Measurements from ENCODE around the gene ERG.
A peak's percentile ranks its signal among the peaks of the same experiment; 100 is the strongest.

ERG gene

GRCh38 chr21:38443110-38443509 lies 55.2 kb downstream of the ERG start:
- no peak for DNase-seq (ENCODE audit: low read depth)
- no peak overlapping the region for H3K4me3 ChIP-seq (ENCODE audit: low read depth, low read length)
- TF ChIP-seq CTCF (IDR thresholded peaks at IDR 0.05; ENCODE audit: low read depth, low read length) (no peak), MYC (IDR thresholded peaks at IDR 0.05; ENCODE audit: low read depth, low read length) (no peak)

- H3K4me3 ChIP-seq (ENCODE audit: low read depth, low read length), result no peak overlapping the region
- TF ChIP-seq POLR2A (IDR thresholded peaks at IDR 0.05; ENCODE audit: extremely low read depth, insufficient read length) (no peak), MAX (IDR thresholded peaks at IDR 0.05; ENCODE audit: low read depth, low read length) (no peak), MYC (IDR thresholded peaks at IDR 0.05; ENCODE audit: low read depth, low read length) (no peak)
- no peak for DNase-seq (ENCODE audit: low read depth)
These were observed 57.1 kb downstream of the ERG start for GRCh38 chr21:38441153-38441552.

- no peak overlapping the region for H3K4me3 ChIP-seq (ENCODE audit: low read depth, low read length)
- DNase-seq (ENCODE audit: low read depth), result peak; percentile 76
- TF ChIP-seq CTCF (IDR thresholded peaks at IDR 0.05; ENCODE audit: low read depth, low read length) (no peak), MAX (IDR thresholded peaks at IDR 0.05; ENCODE audit: low read depth, low read length) (no peak), MYC (IDR thresholded peaks at IDR 0.05; ENCODE audit: low read depth, low read length) (no peak), POLR2A (IDR thresholded peaks at IDR 0.05; ENCODE audit: extremely low read depth, insufficient read length) (no peak)
These were observed 57.5 kb downstream of the ERG start for GRCh38 chr21:38440746-38441145.

GRCh38 chr21:38439957-38440356 lies 58.3 kb downstream of the ERG start:
- H3K4me3 ChIP-seq (ENCODE audit: low read depth, low read length), result no peak overlapping the region
- TF ChIP-seq POLR2A (IDR thresholded peaks at IDR 0.05; ENCODE audit: extremely low read depth, insufficient read length) (no peak), MAX (IDR thresholded peaks at IDR 0.05; ENCODE audit: low read depth, low read length) (no peak; the same call in 1 of the 2 replicates), CTCF (IDR thresholded peaks at IDR 0.05; ENCODE audit: low read depth, low read length) (no peak), MYC (IDR thresholded peaks at IDR 0.05; ENCODE audit: low read depth, low read length) (no peak)
- peak; percentile 79 for DNase-seq (ENCODE audit: low read depth)

- TF ChIP-seq CTCF (IDR thresholded peaks at IDR 0.05; ENCODE audit: low read depth, low read length), result no peak
- no peak for TF ChIP-seq MYC (IDR thresholded peaks at IDR 0.05; ENCODE audit: low read depth, low read length)
- TF ChIP-seq POLR2A (IDR thresholded peaks at IDR 0.05; ENCODE audit: extremely low read depth, insufficient read length), result no peak
- no peak for TF ChIP-seq MAX (IDR thresholded peaks at IDR 0.05; ENCODE audit: low read depth, low read length)
- H3K4me3 ChIP-seq (ENCODE audit: low read depth, low read length), result no peak overlapping the region
- DNase-seq (ENCODE audit: low read depth), result peak; percentile 68
These were observed 58.9 kb downstream of the ERG start for GRCh38 chr21:38439426-38439825.

GRCh38 chr21:38438462-38438893 lies 59.8 kb downstream of the ERG start:
- H3K4me3 ChIP-seq (ENCODE audit: low read depth, low read length), result no peak overlapping the region
- TF ChIP-seq MYC (IDR thresholded peaks at IDR 0.05; ENCODE audit: low read depth, low read length), result no peak
- no peak for TF ChIP-seq CTCF (IDR thresholded peaks at IDR 0.05; ENCODE audit: low read depth, low read length)
- TF ChIP-seq POLR2A (IDR thresholded peaks at IDR 0.05; ENCODE audit: extremely low read depth, insufficient read length), result no peak
- no peak for TF ChIP-seq MAX (IDR thresholded peaks at IDR 0.05; ENCODE audit: low read depth, low read length)
- peak; percentile 30 for DNase-seq (ENCODE audit: low read depth)
